Cardiac fibroblast (primary cell): ENCODE results near the gene NOC4L.

ENCODE experiments used
- DNase-seq, 2 donors: peaks; one replicate each; pipeline versions ENCODE4 v3.0.0 to v3.0.0-alpha.2; 2010; ENCODE audit warnings: low read depth in 2 of 2
- H3K4me3 ChIP-seq, 2 donors: replicated peaks in 1 of 2; 1 replicate in 1 of 2; 2 replicates in 1 of 2; pipeline ENCODE4 v1.5.1; 2011; ENCODE audit warnings: low read depth in 2 of 2, low read length in 2 of 2, mild to moderate bottlenecking in 2 of 2, moderate library complexity in 1 of 2
- TF ChIP-seq, protein P1 (sequence below): IDR thresholded peaks from one replicate; pipeline ENCODE4 v1.5.1; 2011; ENCODE audit warnings: low read depth, mild to moderate bottlenecking, low read length, inconsistent platforms

The NOC4L gene

DNA sequence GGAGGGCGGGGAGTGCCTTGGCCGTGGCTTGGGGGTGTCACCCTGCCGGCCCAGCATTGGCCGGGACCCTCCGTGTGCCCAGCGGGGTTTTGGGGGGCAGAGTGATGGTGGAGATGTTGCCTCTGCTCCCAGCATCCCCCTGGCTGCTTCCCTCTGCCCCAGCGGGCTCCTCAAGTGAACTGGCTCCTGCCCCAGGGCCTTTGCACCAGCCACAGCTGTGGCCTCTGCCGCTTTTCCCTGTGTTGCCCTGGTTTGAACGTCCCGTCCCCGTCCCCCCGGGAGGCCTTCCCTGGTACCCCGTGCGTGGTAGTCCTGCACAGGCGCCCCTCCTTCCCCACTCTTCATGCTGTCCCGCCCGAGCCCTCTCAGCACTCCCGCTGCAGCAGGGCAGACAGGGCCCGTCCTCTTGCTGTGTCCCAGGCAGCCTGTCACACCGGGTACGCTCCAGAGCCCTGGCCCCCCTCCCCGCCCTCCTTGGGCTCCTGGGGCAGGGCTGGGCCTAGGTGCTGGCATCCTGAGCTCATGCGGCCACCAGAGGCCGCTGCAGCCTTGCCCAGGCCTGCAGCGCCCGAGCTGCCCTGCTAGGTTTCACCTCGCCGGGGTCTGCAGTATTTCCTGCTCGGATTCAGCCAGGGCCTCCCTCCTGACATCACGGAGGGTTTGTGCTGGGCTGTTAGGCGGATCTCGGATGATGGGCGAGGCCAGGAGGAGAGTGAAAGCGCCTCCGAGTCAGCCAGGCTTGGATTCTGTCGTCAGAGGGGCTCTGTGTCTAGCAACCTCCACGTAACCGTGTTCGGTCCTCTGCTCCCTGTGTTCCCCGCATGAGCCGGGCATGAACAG, 9.5 kb downstream of the NOC4L start:
- H3K4me3 ChIP-seq = no peak overlapping the region
- TF ChIP-seq, protein P1, sequence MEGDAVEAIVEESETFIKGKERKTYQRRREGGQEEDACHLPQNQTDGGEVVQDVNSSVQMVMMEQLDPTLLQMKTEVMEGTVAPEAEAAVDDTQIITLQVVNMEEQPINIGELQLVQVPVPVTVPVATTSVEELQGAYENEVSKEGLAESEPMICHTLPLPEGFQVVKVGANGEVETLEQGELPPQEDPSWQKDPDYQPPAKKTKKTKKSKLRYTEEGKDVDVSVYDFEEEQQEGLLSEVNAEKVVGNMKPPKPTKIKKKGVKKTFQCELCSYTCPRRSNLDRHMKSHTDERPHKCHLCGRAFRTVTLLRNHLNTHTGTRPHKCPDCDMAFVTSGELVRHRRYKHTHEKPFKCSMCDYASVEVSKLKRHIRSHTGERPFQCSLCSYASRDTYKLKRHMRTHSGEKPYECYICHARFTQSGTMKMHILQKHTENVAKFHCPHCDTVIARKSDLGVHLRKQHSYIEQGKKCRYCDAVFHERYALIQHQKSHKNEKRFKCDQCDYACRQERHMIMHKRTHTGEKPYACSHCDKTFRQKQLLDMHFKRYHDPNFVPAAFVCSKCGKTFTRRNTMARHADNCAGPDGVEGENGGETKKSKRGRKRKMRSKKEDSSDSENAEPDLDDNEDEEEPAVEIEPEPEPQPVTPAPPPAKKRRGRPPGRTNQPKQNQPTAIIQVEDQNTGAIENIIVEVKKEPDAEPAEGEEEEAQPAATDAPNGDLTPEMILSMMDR = peak; percentile 94
- peak; percentile 68 to 82 for DNase-seq

DNA sequence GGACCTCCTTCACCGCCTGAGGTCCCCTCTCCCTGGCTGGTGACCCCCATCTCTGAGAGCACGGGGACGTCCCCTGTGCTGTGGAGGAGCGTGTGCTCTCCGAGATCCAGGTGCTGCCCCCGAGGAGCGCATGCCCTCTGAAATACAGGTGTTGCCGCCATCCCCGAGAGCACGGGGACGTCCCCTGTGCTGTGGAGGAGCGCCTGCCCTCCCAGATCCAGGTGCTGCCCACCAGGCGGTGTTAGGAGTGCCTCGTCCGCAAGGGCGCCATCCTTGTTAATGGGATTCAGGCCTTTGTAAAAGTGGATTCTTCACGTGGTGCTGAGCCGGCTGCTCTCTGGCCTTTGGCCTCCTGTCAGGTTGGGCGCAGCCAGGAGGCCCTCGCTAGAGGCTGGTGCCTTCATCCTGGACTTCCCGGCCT, 10.1 kb downstream of the NOC4L start:
- TF ChIP-seq, protein P1 = no peak
- DNase-seq = no peak
- no peak overlapping the region for H3K4me3 ChIP-seq

DNA sequence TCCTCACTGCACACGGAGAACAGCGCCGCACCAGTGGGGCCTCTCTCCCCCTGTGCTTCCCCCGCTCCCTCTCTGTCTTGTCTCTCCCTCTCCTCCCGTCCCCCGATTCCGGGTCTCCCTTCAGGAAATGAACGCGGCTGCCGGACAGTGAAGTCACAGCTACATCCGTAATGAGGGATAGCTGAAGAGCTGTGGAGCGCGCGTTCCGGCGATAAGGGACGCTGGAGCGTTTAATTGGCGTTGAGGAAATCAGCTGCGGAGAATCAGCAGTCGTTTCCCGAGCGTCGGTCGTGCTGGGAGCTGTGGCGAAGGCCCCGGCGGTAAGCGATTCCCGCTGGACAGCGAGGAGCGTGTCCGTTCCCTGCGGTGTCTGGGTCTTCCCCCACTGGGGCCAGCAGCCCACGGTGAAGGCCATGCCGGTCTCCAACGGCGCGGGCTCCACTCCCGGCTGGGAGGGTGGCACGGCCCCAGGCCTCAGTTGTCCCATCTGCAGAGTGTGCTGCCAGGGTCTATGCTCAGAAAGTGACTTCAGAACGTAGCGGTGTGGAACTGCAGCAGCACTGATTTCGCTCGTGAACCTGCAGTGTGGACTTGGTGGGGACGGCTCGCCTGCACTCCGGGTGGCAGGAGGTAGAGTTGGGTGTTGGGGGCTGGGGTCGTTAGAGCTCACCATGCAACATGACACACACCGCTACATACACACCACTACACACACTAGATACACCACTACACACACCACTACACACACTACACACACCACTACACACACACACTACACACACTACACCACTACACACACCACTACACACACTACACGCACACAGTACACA, 10.9 kb downstream of the NOC4L start:
- DNase-seq = no peak
- no peak overlapping the region for H3K4me3 ChIP-seq
- TF ChIP-seq, protein P1 = no peak

DNA sequence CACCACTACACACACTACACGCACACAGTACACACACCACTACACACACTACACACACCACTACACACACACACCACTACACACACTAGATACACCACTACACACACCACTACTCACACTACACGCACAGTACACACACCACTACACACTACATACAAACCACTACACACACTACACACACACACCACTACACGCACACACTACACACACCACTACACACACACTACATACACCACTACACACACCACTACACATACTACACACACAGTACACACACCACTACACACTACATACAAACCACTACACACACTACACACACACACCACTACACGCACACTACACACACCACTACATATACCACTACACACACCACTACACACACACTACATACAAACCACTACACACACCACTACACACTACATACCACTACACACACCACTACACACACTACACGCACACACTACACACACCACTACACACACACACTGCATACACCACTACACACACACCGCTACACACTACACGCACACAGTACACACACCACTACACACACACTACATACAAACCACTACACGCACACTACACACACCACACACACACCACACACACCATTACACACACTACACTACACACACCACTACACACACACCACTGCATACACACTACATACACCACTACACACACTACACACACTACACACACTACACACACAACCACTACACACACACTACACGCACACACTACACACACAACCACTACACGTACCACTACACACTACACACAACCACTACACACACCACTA, 11.7 kb downstream of the NOC4L start:
- DNase-seq = no peak
- TF ChIP-seq, protein P1 = no peak
- no peak overlapping the region for H3K4me3 ChIP-seq

DNA sequence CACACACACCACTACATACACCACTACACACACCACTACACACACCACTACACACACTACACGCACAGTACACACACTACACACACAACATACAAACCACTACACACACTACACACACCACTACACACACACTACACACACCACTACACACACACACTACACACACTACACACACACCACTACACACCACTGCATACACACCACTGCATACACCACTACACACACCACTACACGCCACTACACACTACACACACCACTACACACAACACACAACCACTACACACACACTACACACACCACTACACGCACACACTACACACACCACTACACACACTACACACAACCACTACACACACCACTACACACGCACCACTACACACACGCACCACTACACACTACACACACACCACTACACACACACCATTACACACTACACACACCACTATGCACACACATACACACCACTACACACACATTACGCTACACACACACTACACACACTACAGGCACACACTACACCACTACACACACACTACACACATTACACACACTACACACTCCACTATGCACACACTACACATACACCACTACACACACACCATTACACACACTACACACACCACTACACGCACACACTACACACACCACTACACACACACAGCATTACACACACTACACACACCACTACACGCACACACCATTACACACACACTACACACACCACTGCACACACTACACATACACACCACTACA, 12.5 kb downstream of the NOC4L start:
- H3K4me3 ChIP-seq = no peak overlapping the region
- TF ChIP-seq, protein P1 = no peak
- no peak for DNase-seq
